ENCODE results near the gene GPRC5B. TPM values are rescaled to one million over a fixed set of nuclear protein-coding genes. Genes with fewer than 3 reads are reported as not detected.

Gene GPRC5B
- polyA plus RNA-seq, 5 donors = 32.9 to 47.6 (median 37.7) TPM

DNA sequence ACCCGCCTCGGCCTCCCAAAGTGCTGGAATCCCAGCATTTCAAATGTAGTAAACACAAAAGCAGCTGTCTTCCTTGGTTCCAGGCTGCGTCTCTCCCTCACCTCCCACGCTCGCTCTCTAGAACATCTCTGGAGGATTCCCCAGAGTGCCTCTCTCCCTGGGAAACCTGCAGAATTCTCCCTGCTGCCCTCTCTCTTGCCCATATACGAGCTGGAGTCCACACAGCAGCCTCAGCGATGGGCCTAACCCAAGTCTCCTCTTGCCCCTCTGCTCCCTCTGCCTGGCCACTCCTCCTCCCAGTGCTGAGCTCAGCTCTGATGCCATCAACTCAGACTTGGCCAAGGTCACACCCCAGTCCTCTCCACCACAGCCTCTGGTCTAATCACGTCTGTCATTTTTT is 10.6 kb downstream of the GPRC5B start:
- DNase-seq = no peak

DNA sequence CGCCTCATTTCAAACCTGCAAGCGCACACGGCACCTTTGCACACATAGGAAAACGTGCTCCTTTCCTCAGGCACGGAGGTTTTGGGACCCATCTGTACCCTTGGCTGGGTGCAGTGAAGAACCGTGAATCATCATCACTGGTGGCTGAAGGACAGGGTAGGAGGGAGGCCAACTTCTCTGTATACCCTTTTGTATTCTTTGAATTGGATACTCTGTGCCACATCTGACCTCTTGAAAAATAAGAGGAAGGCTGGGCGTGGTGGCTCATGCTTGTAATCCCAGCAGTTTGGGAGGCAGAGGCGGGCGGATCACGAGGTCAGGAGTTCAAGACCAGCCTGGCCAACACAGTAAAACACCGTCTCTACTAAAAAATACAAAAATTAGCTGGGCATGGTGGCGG is 11.7 kb downstream of the GPRC5B start:
- no peak for DNase-seq

DNA sequence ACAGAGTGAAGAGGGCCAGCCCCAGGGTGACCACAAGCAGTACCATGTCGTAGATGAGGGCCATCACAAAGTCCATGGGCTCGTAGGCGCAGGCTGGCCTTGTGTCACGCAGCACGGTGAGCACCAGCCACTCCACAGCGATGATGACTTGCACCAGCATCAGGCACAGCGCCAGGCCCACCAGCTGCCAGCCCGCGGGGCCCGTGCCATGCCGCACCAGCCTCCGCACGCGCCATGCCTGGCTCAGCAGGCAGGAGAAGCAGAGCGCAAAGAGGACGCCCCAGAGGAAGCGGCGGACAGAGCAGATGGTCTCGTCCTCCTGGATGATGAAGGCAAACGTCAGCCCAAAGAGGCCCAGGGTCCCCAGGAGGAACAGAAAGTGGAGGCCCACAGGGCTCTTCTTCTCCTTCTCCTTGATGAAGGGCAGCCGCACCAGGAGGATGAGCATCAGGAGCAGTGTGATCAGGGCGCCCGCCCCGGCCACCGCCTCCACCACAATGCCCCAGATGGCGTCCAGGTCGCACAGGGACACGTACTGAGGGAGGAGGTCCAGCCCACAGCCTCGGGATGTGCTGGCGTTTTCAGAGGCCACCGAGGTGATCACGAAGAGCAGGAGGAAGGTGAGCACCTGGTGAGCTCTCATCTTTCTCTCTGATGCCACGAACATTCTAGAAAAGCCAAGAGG is 12.3 kb downstream of the GPRC5B start:
- DNase-seq = no peak

DNA sequence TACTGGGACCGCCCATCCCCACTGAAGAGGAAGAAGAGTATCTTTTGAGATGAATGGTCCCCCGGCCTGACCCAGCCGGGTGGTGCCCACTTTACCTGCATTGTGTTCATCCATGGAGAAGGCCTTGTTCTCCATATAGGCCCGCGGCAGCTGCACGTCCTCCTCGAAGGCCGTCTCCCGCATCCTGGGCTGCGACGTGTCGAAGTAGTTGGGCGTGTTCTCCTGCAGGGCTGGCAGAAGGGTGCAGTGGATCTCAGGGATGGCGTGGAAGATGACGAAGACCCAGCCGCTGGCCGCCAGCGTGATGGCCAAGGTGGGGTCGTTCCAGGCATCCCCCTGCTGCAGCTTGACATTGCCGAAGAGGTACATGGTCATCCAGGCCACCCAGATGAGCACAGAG is 12.9 kb downstream of the GPRC5B start:
- DNase-seq = no peak

DNA sequence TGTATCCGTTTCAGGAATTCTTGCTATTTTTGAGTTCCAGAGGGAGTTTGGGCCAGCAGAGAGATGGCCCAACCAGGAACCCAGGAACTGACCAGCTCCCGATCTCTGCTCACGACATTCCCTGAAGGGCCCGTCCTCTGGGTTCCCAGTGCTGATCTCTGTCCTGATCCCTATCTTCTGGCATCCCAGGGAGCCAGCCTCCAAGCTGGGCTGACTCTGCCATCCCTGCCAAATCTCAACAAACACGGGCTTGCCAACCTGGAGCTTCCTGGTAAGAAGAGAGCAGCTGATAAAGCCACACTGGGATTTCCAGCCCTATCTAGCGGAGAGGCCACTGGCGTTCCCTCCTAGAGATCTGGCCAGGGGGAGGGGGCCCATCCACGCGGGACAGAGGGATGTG is 16.2 kb downstream of the GPRC5B start:
- no peak for DNase-seq

DNA sequence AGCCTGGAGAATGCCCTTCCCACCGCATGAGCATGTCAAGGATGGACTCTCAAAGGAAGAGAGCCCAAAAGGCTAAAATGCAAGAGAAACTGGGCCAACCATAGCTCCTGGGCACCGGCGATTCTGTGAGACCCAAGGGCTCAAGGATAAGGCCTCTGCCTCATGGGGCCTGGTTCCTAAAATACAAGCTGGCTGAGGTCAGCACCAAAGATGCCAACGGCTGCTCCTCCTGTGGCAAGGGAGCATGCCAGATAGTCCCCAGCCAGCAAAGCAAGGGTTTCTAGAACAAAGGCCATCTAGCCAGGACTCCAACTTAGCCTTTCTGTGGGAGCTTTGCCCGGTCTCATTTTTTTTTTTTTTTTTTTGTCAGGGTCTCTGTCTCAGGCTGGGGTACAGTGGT is 20.1 kb downstream of the GPRC5B start:
- DNase-seq = no peak

DNA sequence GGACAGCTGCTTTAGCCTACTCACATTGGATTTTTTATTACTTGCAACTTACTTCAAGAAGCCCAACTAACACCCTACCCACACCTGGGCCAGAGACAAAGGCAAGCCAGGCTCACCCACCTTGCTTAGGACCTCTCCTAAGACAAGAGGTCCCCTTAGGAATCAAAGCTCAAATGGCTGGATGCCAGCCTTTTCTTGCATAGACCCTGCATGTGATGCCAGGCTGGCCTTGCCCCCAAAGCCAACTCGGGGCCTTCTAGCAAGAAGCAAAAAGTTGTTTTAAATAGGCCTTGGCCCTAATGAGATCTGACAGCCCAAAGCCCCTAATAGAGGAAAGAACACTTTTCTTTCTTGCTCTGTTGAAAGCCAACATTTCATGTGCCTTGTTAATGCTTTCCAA is 20.7 kb downstream of the GPRC5B start:
- DNase-seq = no peak

DNA sequence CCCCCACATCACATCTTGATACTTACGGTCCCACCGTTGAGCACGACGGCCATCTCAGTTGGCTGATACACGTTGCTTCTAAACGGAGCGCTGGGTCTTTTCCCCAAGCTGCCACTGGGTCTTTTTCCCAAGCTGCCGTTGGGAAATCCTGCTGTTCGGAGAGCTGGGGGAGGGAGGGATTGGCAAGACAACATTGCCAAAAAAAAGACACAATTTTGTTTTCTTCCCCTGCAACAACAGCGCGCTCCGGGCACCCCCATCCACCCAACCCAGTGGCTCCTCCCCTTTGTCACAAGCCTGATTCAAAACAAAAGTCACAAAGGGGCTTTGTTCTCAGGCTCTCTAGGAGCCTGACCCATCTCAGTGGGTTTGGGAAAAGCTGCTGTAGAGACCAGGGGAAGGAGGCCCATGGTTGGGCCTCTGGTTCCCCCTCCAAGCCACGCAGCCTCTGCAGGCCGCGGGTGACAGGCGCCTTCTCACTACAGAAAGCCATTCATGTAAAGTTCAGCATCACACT is 22.8 kb downstream of the GPRC5B start:
- DNase-seq = no peak

DNA sequence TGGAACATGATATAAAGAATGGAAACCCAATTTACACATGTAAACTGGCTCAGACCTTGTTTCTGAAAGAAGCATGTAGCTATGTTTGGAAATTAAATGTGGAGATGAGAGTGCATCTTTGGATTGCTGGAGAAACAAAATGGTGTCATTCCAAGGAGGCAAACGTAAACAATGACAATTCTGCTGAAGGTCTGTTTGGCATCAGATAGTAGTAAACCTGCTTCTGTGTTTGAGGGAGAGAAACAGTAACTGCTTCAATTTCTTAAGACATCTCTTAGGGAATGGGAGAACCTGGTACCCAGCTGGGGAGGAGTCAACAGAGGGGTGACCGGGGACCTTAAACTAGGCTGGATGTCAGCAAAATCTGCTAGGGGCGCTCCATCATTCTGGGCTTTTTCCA is 23.5 kb downstream of the GPRC5B start:
- no peak for DNase-seq

DNA sequence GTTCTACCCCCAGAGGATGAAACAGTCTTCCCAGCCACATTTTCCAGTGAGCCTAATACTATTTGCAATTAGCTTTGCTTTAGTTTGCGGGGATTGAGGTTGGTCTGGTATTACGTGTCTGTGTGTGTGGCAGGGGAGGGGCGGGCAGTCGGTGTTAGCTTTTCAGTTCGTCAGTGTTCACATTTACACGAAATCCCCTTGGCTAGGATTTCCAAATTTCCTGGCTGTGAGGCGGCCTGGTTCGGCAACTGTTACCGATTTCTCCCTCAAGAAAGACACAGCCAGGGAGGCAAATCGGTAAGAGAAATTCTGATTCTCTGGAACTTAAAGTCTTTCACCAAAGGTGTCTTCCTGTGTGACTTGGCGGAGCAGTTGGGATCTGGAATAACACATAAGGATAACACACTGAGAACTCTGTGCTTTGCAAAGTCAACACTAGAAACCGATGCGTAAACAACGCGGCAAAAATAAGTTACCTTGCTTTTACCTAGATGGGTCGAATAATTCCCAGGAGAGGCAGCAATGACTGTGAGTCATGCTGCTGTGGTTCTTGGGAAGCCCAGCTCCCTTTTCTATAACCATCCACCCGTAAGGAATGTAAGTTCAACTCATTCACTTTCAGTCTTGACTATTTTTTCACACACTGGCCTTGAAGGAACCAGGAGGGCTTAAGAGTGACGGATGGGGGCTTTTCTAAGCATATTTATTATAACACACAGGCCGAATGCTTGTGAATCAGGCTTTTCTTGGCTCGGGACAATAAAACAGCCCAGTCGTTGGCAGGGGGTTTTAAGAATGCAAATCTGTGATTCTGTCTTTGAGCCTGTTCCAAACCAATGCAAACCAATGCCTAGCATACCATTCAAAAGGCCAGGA is 24.2 kb downstream of the GPRC5B start:
- DNase-seq = no peak

DNA sequence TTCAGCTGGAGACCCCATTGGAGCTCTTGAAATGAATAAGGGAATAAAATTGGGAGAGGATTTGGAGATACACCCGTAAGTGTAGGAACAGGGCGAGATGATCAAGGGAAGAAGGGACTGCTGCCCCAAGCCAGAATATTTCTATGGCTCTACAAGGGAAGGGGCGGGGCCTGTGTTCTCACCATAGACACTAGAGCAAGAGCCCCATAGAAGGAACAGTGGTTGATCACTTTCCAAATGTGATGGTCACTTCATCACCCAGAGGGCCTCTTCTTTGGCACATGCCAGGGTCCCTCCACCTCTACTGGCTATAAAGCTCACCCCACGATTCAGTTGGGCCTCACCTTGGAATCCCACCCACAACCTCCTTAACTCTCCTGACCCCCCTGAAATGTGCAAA is 25.0 kb downstream of the GPRC5B start:
- no peak for DNase-seq

DNA sequence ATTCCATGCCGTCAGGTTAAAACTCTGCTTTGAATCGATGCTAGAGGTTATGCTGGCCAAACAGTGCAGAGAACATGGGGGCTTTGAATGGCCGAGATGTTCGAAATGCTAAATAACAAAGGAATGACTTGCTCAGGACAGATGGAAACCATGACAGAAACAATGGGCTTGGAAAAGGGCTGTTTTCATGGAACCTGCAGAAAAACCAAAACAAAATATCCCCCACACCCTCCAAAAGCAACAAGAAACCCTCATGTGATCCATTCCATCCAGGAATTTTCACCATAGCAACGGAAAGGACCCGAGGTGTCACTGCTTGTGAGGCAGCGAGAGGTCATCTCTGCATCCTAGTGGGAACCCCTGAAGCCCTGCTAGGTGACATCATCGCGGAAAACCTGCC is 25.5 kb downstream of the GPRC5B start:
- DNase-seq = no peak

DNA sequence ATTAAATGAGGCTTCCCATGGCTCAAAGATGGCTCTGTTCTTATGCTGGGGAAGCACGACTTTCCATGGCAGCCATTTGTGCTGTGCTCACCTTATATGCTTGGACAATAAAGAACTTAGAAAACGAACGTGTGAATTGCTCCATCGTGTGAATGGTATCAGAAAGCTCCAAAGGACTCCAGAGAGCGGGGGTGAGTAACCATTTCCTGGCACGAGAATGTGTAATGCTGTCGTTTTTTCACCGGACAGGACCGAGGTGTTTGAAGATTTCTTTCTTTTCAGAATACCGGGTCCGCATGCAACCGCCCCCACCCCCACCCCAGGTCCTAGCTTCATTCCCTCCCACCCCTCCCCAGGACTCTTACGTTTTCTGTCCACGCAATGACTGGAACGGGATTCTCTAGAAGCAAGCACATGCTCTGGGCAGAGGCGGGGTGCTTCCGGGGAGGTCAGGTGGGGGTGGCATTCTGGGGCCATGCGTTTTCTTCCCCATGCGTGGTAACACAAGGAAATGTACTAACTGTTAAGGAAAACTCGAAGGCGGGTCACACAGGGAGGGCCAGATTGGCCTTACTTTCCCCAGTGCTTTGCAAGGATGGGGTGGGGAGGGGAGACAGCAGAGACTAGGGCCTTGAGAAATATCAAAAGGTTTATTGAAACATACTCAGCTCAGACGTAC is 26.2 kb downstream of the GPRC5B start:
- no peak for DNase-seq

DNA sequence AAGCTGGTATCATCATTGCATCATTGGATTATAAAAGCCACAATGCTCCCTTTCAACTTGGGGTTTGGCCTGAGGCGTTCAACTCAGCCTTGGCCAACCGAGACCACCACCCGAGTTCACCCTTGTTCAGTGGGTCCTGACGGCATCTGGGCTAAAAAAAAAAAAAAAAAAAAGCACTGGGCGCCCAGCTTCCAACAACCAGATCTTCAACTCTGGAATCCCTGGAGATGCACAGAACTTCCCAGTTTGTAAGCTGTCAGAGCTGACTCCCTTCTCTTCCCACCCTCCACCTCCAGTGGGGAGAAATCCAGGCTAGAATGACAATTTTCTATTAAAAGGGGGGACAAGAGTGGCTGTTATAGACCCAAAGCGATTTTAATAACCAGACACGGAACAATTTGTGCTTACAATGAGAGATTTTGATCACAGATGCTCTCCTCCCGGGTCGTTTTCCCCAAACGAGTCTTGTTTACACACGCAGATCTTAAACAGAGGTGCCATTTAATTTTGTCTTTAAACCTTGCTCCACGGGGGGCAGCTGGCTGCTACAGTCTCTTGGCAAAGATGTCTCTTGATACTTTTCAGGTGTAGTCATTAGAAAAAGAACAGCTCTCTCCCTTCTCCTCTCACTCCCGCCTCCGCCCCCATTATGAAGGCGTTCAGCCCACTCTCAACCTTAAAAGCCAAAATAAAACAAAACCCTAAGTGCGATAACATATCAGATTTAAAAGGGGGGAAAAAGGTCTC is 26.9 kb downstream of the GPRC5B start:
- DNase-seq = no peak

DNA sequence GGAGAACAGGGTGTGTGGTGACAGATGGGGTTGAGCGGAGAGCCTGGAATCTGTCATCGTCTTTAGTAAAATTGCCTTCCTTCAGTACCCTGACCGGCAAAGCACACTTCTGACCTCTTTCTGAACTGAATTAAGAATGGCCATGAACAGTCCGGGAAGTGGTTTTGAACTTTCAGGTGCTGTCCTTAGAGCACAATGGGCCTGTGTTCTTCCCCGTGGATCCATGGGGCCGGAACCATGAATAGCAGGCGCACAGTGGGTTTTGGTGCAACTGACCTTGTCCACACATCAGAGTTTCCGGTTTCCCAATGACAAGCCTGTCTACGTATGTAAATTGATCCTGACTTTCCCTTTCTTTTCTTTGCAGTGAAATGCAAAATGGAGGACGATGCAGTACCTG is 28.5 kb downstream of the GPRC5B start:
- no peak for DNase-seq

DNA sequence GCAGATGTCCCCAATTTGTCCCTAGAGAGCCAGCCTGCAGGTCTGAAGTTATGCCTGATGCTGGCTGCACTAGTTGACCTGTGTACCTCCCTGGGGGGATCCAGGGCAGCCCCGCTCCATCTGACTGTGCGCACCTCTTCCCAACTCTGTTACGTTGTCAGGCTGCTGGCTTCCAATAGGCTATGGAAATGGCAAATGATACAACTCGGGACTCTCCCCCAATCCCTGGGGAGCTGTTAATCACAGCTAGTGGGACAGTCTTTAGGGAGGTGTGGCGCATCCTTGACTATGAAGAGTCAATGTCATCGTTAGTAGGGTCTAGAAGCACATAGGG is 30.1 kb downstream of the GPRC5B start:
- no peak for DNase-seq

DNA sequence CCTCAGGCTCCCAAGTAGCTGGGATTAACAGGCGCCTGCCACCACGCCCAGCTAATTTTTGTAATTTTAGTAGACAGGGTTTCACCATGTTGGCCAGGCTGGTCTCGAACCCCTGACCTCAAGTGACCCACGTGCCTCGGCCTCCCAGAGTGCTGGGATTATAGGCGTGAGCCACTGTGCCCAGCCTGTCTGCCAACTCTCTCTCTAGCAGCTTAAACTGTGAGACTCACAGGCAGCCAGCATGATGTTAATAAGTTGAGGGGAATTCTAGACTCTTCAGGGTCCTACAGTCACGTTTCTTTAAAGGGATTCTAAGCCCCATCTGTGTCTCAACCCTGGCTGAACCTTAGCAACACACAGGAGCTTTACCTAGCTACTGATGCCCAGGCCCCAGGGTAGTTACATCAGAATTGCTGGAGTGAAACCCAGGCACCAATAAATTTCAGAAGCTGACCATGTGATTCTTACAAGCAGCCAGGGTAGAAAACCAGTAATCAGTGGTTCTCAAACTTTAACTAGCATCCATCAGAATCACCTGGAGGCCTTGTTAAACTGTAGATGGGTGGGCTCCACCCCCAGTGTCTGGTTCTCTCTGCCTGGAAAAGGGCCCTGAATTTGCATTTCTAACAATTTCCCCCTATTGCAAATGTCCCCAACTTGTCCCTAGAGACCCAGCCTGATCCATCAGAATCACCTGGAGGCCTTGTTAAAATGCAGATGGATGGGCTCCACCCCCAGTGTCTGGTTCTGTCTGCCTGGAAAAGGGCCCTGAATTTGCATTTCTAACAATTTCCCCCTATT is 30.7 kb downstream of the GPRC5B start:
- DNase-seq = no peak

DNA sequence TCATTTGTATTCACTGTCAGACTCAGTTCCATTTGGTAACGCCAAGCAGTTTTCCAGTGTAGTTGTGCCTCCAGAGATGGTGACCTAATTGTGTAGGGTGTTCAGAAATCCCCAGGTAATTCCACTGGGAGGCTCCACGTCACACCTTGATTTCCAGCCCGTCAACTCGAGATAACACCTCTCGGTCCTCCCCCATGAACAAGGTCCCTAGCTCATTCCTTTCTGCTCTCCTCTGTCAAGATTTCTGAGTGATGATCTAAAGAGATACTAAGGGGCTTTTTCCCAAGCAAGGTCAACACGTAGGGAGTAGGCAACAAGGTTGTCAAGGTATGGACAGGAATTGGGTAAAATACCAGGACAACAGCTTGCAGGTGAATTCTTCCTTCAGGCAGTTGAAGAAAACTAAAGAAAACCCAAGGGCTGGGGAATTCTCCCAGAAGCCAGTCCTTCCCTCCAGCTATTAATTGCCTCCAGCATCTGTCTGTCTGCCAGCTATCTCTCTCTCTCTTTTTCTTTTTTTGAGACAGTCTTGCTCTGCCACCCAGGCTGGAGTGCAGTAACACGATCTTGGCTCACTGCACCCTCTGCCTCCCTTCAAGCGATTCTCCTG is 31.4 kb downstream of the GPRC5B start:
- DNase-seq = no peak

DNA sequence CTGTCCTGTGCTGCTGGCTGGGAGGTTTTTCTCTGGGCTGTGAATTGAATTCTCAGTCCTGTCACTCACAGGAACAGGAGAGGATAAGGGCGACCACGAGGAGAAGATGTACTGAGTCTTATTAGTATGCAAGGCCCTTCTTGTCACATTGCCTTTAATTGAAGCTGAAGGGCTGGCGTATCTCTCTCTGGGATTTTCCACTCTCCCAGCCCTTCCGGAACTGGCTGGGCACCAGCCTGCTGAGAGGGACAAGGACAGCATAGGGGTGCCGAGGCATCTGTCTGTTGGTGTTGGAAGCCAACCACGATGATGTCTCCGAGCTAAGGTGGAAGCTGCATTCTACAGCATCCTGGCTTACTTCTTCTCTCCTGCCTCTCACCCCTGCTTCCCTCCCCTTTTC is 33.2 kb downstream of the GPRC5B start:
- DNase-seq = no peak

DNA sequence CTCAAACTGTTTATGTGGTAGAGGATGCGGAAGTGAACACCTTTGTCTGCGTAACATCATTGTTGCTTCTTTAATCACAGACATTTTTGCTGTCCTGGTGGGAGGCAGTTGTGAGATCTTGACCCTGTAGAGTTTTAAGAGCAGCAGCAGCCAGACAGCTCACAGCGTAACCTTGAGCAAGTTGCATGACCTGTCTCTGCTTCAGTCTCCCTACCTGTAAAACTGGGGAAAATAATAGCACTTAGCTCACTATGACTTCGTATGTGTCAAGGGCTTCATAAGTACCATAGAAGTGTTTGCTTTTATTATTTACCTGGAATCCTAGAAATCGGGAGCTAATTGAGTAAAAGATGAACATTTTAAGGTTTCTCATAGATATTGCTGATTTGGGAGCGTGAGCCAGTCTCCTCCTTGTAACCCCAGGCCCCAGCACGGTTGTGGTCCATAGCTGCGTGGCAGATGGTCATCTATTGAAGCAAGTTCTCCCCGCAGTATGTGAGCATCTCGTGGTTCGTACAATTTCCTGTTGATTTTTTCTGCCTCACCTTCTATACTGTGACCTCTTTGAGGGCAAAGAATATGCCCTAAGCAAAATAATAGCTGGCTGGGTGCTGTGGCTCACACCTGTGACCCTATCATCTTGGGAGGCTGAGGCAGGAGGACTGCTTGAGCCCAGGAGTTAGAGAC is 34.4 kb downstream of the GPRC5B start:
- DNase-seq = no peak

Measured in right lung (tissue), 5 donors.